Activated CD4-positive, alpha-beta T cell treated with anti-CD3 and anti-CD28 coated beads, Interleukin-2, amount 50 U/mL, for 1 hour (primary cell): ENCODE data around the gene CCDC85A.

Experiments used
- DNase-seq: peaks from one replicate; pipeline ENCODE4 v3.0.0-alpha.2; 2020

Gene CCDC85A

GRCh38 chr2:56195563-56195962 is 11.8 kb downstream of the CCDC85A start:
- no peak for DNase-seq

- DNase-seq: no peak
Observed at GRCh38 chr2:56197816-56198215, 14.0 kb downstream of the CCDC85A start.

- no peak for DNase-seq
Observed at GRCh38 chr2:56198936-56199335, 15.1 kb downstream of the CCDC85A start.

- no peak for DNase-seq
Observed at GRCh38 chr2:56199492-56199891, 15.7 kb downstream of the CCDC85A start.

GRCh38 chr2:56202381-56203121 is 18.8 kb downstream of the CCDC85A start:
- DNase-seq: no peak

GRCh38 chr2:56204556-56204955 is 20.8 kb downstream of the CCDC85A start:
- DNase-seq: no peak

- no peak for DNase-seq
Observed at GRCh38 chr2:56206250-56206649, 22.5 kb downstream of the CCDC85A start.

GRCh38 chr2:56207760-56208159 is 24.0 kb downstream of the CCDC85A start:
- DNase-seq: no peak

GRCh38 chr2:56208380-56208779 is 24.6 kb downstream of the CCDC85A start:
- DNase-seq: no peak

GRCh38 chr2:56209701-56210100 is 25.9 kb downstream of the CCDC85A start:
- DNase-seq: no peak

GRCh38 chr2:56210291-56210690 is 26.5 kb downstream of the CCDC85A start:
- no peak for DNase-seq

- no peak for DNase-seq
Observed at GRCh38 chr2:56211048-56211447, 27.3 kb downstream of the CCDC85A start.

- no peak for DNase-seq
Observed at GRCh38 chr2:56215911-56216310, 32.1 kb downstream of the CCDC85A start.

GRCh38 chr2:56217106-56217505 is 33.3 kb downstream of the CCDC85A start:
- DNase-seq: no peak

GRCh38 chr2:56222481-56222880 is 38.7 kb downstream of the CCDC85A start:
- no peak for DNase-seq

- DNase-seq: no peak
Observed at GRCh38 chr2:56224316-56224715, 40.5 kb downstream of the CCDC85A start.

GRCh38 chr2:56227811-56228210 is 44.0 kb downstream of the CCDC85A start:
- no peak for DNase-seq

- DNase-seq: no peak
Observed at GRCh38 chr2:56229397-56230060, 45.7 kb downstream of the CCDC85A start.

GRCh38 chr2:56230156-56230555 is 46.4 kb downstream of the CCDC85A start:
- no peak for DNase-seq

- no peak for DNase-seq
Observed at GRCh38 chr2:56231361-56231760, 47.6 kb downstream of the CCDC85A start.

GRCh38 chr2:56232912-56233311 is 49.1 kb downstream of the CCDC85A start:
- DNase-seq: no peak

- no peak for DNase-seq
Observed at GRCh38 chr2:56234241-56234640, 50.5 kb downstream of the CCDC85A start.

- no peak for DNase-seq
Observed at GRCh38 chr2:56239030-56239429, 55.2 kb downstream of the CCDC85A start.

- no peak for DNase-seq
Observed at GRCh38 chr2:56239437-56239836, 55.6 kb downstream of the CCDC85A start.

- no peak for DNase-seq
Observed at GRCh38 chr2:56240210-56240609, 56.4 kb downstream of the CCDC85A start.
